ENCODE measurements around the gene SAPCD2.

Gene SAPCD2

GRCh38 chr9:137017791-137018497 is 52.4 kb downstream of the SAPCD2 start:
- no peak for DNase-seq (ENCODE audit: low read depth)

DNA sequence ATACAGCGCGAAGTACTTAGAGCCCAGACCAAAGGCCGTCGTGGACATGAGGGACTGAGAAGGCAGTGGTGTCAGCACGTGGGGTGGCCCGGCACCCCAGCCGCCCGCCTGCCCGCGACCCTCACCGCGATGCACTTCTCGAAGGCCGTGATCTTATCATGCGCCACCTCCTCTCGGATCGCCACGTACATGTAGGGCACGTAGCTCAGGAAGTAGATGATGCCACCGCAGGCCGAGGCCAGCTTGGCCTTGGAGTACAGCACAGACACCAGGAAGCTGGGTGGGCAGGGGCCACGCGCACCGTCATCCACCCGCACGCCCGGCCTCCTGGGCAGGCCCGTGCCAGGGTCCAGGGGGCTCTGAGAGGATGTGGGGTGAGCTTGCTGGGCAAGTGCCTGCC is 53.3 kb downstream of the SAPCD2 start:
- no peak for DNase-seq (ENCODE audit: low read depth)

- no peak for DNase-seq (ENCODE audit: low read depth)
Measured at GRCh38 chr9:137016436-137016835, 53.9 kb downstream of the SAPCD2 start.

DNA sequence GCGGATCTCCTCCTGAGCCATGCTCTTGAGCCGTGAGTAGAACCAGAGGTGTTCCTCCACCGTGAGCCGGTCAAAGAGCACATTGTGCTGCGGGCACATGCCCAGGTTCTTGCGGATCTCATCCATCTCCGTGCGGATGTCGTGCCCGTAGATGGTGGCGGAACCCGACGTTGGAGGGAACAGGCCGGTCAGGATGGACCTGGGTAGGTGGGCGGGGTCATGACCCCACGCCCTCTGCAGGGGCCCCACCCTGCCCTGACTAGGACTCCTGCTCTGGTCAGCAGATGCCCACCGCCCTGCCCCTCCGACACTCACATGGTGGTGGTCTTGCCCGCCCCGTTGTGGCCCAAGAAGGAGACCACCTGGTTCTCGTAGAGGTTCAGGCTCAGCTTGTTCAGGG is 54.4 kb downstream of the SAPCD2 start:
- DNase-seq (ENCODE audit: low read depth) = no peak

- DNase-seq (ENCODE audit: low read depth) = no peak
Measured at GRCh38 chr9:137015540-137015930, 54.8 kb downstream of the SAPCD2 start.

DNA sequence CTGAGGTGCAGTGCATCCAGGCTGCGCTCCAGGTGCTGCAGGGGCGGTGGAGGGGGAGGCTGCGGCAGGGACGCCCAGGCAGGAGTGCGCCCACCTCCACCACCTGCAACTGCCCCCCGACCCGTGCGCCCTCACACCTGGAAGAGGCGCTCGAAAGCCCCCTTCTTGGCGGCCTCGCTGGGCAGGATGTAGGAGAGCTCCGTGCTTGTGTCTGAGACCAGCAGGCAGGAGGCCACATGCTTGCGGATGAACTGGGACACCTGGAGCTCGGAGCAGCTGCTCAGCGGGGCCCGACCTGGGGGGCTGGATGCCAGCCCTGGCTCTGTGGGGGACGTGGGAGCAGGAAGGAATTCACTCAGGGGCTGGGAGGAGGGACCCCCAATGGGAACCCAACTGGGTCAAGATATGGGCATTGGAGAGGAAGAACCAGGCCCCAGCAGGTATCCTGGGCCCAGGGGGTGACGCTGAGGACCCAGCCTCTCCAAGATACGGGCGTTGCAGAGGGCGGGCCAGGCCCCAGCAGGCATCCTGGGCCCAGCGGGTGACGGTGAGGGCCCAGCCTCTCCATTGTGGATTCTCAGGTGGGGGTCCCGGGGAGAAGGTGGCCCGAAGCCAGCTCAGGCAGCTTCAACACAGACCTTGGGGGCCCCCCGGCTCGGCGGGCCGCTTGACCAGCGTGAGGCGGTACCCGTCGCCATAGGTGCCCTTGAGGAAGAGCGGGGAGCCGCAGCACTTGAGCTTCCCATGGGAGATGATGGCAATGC is 55.4 kb downstream of the SAPCD2 start:
- no peak for DNase-seq (ENCODE audit: low read depth)

- no peak for DNase-seq (ENCODE audit: low read depth)
Measured at GRCh38 chr9:137014166-137014565, 56.2 kb downstream of the SAPCD2 start.

DNA sequence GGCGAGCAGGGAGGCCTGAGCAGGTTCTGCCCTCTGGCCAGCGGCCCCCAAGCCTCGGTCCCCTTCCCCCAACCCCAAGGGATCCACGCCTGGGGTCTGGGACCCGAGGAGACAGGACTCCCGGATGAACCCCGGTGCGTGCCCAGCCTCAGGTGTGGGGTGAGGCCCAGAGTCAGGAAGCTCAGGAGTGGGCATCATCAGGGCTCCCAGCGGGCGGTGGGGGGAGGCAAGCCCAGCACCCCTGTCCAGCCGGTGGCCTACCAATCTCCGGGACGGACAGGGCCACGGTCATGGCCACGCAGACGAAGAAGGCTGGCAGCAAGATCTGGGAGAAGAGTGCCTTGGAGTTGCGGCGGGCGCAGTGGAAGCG is 56.8 kb downstream of the SAPCD2 start:
- DNase-seq (ENCODE audit: low read depth) = no peak

GRCh38 chr9:137012694-137013570 is 57.4 kb downstream of the SAPCD2 start:
- DNase-seq (ENCODE audit: low read depth) = no peak
